Gastroesophageal sphincter (tissue), 4 donors: Measurements from ENCODE around the gene WDR90. TPM values are rescaled to one million over a fixed set of nuclear protein-coding genes. Genes with fewer than 3 reads are reported as not detected.

ENCODE experiments used
- ATAC-seq: fragments of 150-250 bp; one replicate; pipeline ENCODE4 v1.9.1; 2016; ENCODE audit warnings: mild to moderate bottlenecking, moderate library complexity
- H3K27ac ChIP-seq, 4 donors: fragments of 200-600 bp; sonication (generic) in 3 of 4; 1 replicate in 3 of 4; 2 replicates in 1 of 4; pipeline ENCODE4 v1.5.1; 2016 to 2019
- H3K27me3 ChIP-seq: fragments of 200-600 bp; sonication (generic); one replicate; pipeline ENCODE4 v1.5.1; 2019
- H3K36me3 ChIP-seq, 2 donors: fragments of 200-600 bp; sonication (generic); one replicate each; pipeline ENCODE4 v1.5.1; 2019; ENCODE audit warnings: control low read depth in 1 of 2
- H3K4me1 ChIP-seq, 3 donors: fragments of 200-600 bp; sonication (generic); 1 replicate in 2 of 3; 2 replicates in 1 of 3; pipeline ENCODE4 v1.5.1; 2016 to 2019; ENCODE audit warnings: control low read depth in 2 of 3
- H3K4me3 ChIP-seq, 2 donors: fragments of 200-600 bp; sonication (generic); one replicate each; pipeline ENCODE4 v1.5.1; 2019; ENCODE audit warnings: mild to moderate bottlenecking in 1 of 2, moderate library complexity in 1 of 2
- H3K9me3 ChIP-seq, 3 donors: fragments of 200-600 bp; sonication (generic); one replicate each; pipeline ENCODE4 v1.5.1; 2017 to 2019; ENCODE audit warnings: control low read depth in 2 of 3
- CTCF ChIP-seq, 4 experiments: fragments of 200-600 bp in 2 of 4; fragments of 450-650 bp in 2 of 4; sonication (generic) in 1 of 4; IDR thresholded peaks; one replicate each; pipeline ENCODE4 v1.5.1; 2017 to 2019; ENCODE audit warnings: antibody characterized with exemption in 4 of 4, mild to moderate bottlenecking in 2 of 4, moderate library complexity in 2 of 4
- EP300 ChIP-seq: sonication (generic); formaldehyde crosslinking; IDR thresholded peaks from one replicate; pipeline ENCODE4 v1.6.1; 2017; ENCODE audit warnings: antibody characterized with exemption, mild to moderate bottlenecking
- POLR2A ChIP-seq, 2 donors: fragments of 450-650 bp; IDR thresholded peaks; one replicate each; pipeline ENCODE4 v1.6.1; 2017; ENCODE audit warnings: antibody characterized with exemption in 2 of 2, mild to moderate bottlenecking in 2 of 2, moderate library complexity in 1 of 2
- POLR2AphosphoS5 ChIP-seq: sonication (generic); formaldehyde crosslinking; IDR thresholded peaks from one replicate; pipeline ENCODE4 v1.6.1; 2017; ENCODE audit warnings: antibody characterized with exemption
- WGBS, 2 donors: methylation state at CpG; one replicate each; pipeline ENCODE4 v1.1.5; 2018; ENCODE audit warnings: low coverage in 1 of 2; 5-methylcytosine and 5-hydroxymethylcytosine counted together
- total RNA-seq, 4 donors: library from RNA; depleted of rRNA; stranded (reverse); fragments of >200 nt; gene quantifications; one replicate each; pipeline ENCODE4 v1.1.0, GENCODE V29; 2016

WDR90 gene
- total RNA-seq: 10 to 100 TPM in 3 of 4 donors, 1 to 10 TPM in 1; 8.5 to 21.2 (median 16.8) TPM

- TF ChIP-seq POLR2A (IDR thresholded peaks at IDR 0.05) (peak; percentile 47 to 62), EP300 (no peak), CTCF (IDR thresholded peaks at IDR 0.05) (no peak), POLR2AphosphoS5 (peak; percentile 69)
- H3K27me3 ChIP-seq: no peaks in the 10 kb centered on the region
- peak within 1 kb of the TSS; percentile 84 to 93 (median 88) for H3K27ac ChIP-seq
- H3K4me3 ChIP-seq: peak within 1 kb of the TSS; percentile 90 to 92
- ATAC-seq: peak; percentile 97
- H3K36me3 ChIP-seq: peaks cover 0 to 32% of the 10 kb centered on the region in 2 donors
- H3K9me3 ChIP-seq: no peaks in the 10 kb centered on the region
- WGBS, 2 donors: 20% methylated on average over 1 of the region's 91 CpGs; no CpG with 5 or more reads in 1 of the 2 donors
- H3K4me1 ChIP-seq: peaks cover 0 to 68% (median 28%) of the 10 kb centered on the region in 3 donors
Observed at GRCh38 chr16:648781-649589, at the start of gene WDR90. WDR90 (plus strand) TSS chr16:649365; CDS start chr16:649417, 52 bp downstream.

GRCh38 chr16:600781-601180 lies 48.4 kb upstream of the WDR90 start:
- TF ChIP-seq POLR2AphosphoS5 (no peak), EP300 (no peak), CTCF (IDR thresholded peaks at IDR 0.05) (no peak), POLR2A (IDR thresholded peaks at IDR 0.05) (no peak)
- Histone ChIP-seq H3K4me3 (no peak overlapping the region), H3K4me1 (peaks cover 0 to 4% (median 0%) of the 10 kb centered on the region in 3 donors), H3K27me3 (no peaks in the 10 kb centered on the region), H3K9me3 (no peaks in the 10 kb centered on the region), H3K36me3 (peaks cover 0 to 39% of the 10 kb centered on the region in 2 donors), H3K27ac (no peak overlapping the region)
- no peak for ATAC-seq
- 49 to 71% methylated on average over 3 to 7 of the region's 7 CpGs for WGBS, 2 donors

GRCh38 chr16:603933-604332 lies 45.2 kb upstream of the WDR90 start:
- no peak for TF ChIP-seq POLR2A (IDR thresholded peaks at IDR 0.05)
- TF ChIP-seq EP300: no peak
- no peak for ATAC-seq
- Histone ChIP-seq H3K27me3 (no peaks in the 10 kb centered on the region), H3K27ac (no peak overlapping the region), H3K9me3 (no peaks in the 10 kb centered on the region), H3K36me3 (peaks cover 0 to 26% of the 10 kb centered on the region in 2 donors), H3K4me1 (peaks cover 0 to 4% (median 0%) of the 10 kb centered on the region in 3 donors), H3K4me3 (no peak overlapping the region)
- WGBS, 2 donors: 86 to 89% methylated on average over 4 of the region's 5 CpGs

DNA sequence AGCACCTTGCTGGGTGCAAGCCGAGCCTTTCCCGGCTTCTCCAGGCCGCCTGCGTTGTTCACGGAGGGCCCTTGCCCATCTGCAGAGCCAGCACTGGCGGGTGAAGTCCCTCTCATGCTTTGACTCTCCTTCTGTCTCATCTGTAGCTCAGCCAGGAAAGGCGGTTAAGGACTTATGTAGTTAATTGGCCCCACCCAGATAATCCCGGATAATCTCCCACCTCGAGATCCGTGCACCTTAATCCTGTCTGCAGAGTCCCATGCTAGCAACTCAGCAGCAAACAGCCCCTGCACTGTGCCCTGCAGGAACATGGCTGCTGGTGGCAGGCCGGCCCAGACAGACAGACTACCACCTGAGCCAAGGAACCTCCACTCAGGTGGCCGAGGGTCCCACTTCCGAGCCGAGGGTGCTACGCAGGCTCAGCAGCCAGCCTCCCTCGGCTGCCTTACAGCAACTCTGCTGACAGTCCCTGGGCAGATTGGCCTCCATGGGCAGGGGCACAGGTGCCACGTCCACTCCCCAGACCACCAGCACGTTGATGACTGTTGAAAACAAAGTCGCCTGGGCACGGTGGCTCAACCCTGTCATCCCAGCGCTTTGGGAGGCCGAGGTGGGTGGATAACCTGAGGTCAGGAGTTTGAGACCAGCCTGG lies 42.4 kb upstream of the WDR90 start:
- H3K27ac ChIP-seq: no peak overlapping the region

More for the DNA sequence above, 42.4 kb upstream of the WDR90 start:
- Histone ChIP-seq H3K4me1 (peaks cover 0 to 10% (median 2%) of the 10 kb centered on the region in 3 donors), H3K4me3 (no peak overlapping the region), H3K36me3 (peaks cover 0 to 5% of the 10 kb centered on the region in 2 donors), H3K9me3 (no peaks in the 10 kb centered on the region), H3K27me3 (no peaks in the 10 kb centered on the region)
- TF ChIP-seq POLR2A (IDR thresholded peaks at IDR 0.05) (no peak), EP300 (no peak), POLR2AphosphoS5 (no peak), CTCF (IDR thresholded peaks at IDR 0.05) (no peak)
- 94 to 100% methylated on average over 3 to 7 of the region's 22 CpGs for WGBS, 2 donors
- no peak for ATAC-seq
